Measurements from ENCODE around the gene AKAP13.

GRCh38 chr15:85760531-85761371, 380.3 kb downstream of the AKAP13 start:
- no peak for TF ChIP-seq TARDBP (IDR thresholded peaks at IDR 0.05)
- no peak for TF ChIP-seq FOXK2 (IDR thresholded peaks at IDR 0.05)
- no peak for TF ChIP-seq SP1 (IDR thresholded peaks at IDR 0.05)
- TF ChIP-seq SUZ12 (IDR thresholded peaks at IDR 0.05) = no peak
- no peak for TF ChIP-seq HDGF (IDR thresholded peaks at IDR 0.05; ENCODE audit: borderline replicate concordance)
- TF ChIP-seq FOXM1 (IDR thresholded peaks at IDR 0.05; ENCODE audit: borderline replicate concordance) = no peak
- no peak for TF ChIP-seq FOXA1 (IDR thresholded peaks at IDR 0.05)
- no peak for TF ChIP-seq ZNF384 (IDR thresholded peaks at IDR 0.05)
- TF ChIP-seq ELF4 (IDR thresholded peaks at IDR 0.05) = no peak
- TF ChIP-seq, protein P1, sequence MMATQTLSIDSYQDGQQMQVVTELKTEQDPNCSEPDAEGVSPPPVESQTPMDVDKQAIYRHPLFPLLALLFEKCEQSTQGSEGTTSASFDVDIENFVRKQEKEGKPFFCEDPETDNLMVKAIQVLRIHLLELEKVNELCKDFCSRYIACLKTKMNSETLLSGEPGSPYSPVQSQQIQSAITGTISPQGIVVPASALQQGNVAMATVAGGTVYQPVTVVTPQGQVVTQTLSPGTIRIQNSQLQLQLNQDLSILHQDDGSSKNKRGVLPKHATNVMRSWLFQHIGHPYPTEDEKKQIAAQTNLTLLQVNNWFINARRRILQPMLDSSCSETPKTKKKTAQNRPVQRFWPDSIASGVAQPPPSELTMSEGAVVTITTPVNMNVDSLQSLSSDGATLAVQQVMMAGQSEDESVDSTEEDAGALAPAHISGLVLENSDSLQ (IDR thresholded peaks at IDR 0.05) = no peak
- TF ChIP-seq L3MBTL2 (conservative IDR thresholded peaks at IDR 0.05) = no peak
- no peak for TF ChIP-seq BHLHE40 (IDR thresholded peaks at IDR 0.05; ENCODE audit: borderline replicate concordance)

Data from HEK293T (cell line).